GM12878 (cell line): Measurements from ENCODE around the gene SNRNP25. TPM values are rescaled to one million over a fixed set of nuclear protein-coding genes. Genes with fewer than 3 reads are reported as not detected.
A peak's percentile ranks its signal among the peaks of the same experiment; 100 is the strongest.

Source experiments
- ATAC-seq: fragments of 200-7000 bp; cut with Tn5 transposase; 3 replicates; pipeline ENCODE4 v1.9.1; 2020; ENCODE audit warnings: mild to moderate bottlenecking, moderate library complexity
- BruUV-seq: library from RNA; stranded (reverse); fragments of 400-500 nt; replicated peaks from 2 replicates; lab custom pipeline; 2021; lab: Mats Ljungman, UMichigan
- CTCF ChIA-PET: fragments of 300-600 bp; sonication (Branson Sonifier 250); formaldehyde crosslinking; extraction: SDS; loops from one replicate; lab custom pipeline; 2021; ENCODE audit warnings: inconsistent platforms; lab: Yijun Ruan, JAX
- POLR2A ChIA-PET: fragments of 350-600 bp; formaldehyde crosslinking; extraction: SDS; loops from one replicate; lab custom pipeline; 2021; ENCODE audit warnings: inconsistent platforms; lab: Charles Lee
- RAD21 ChIA-PET: fragments of 300-600 bp; sonication (Branson Sonifier 250); formaldehyde crosslinking; loops from one replicate; lab custom pipeline; 2023; ENCODE audit warnings: antibody characterized with exemption; ENCODE audit not compliant: unreplicated experiment; lab: Charles Lee
- SMC1A ChIA-PET: fragments of 300-600 bp; sonication (Branson Sonifier 250); formaldehyde crosslinking; loops from one replicate; lab custom pipeline; 2023; ENCODE audit not compliant: unreplicated experiment, uncharacterized antibody; lab: Charles Lee
- DNase-seq: peaks from one replicate; pipeline ENCODE4 v3.0.0-alpha.2; 2011; ENCODE audit warnings: low read depth, low spot score
- FAIRE-seq: peaks from 3 replicates; lab custom pipeline; 2011; peaks lifted over from hg19 to GRCh38; lab: Jason Lieb, UNC
- H2AFZ ChIP-seq: 2 replicates; pipeline ENCODE4 v1.6.0; 2011; ENCODE audit warnings: low read depth, low read length, control low read depth; ENCODE audit not compliant: control insufficient read depth
- H3K27ac ChIP-seq: 2 replicates; pipeline ENCODE4 v1.5.1; 2011; ENCODE audit warnings: control low read depth; ENCODE audit not compliant: control insufficient read depth, insufficient read depth
- H3K27me3 ChIP-seq, 2 experiments: replicated peaks in 1 of 2; 2 replicates each; pipeline versions ENCODE4 v1.6.0 to v1.6.1; 2011; ENCODE audit warnings: low read length in 1 of 2; ENCODE audit not compliant: control insufficient read depth in 2 of 2, insufficient read depth in 2 of 2
- H3K36me3 ChIP-seq, 2 experiments: 2 replicates each; pipeline ENCODE4 v1.5.1; 2011; ENCODE audit warnings: low read length in 1 of 2; ENCODE audit not compliant: control insufficient read depth in 2 of 2, insufficient read depth in 2 of 2
- H3K4me1 ChIP-seq: 2 replicates; pipeline ENCODE4 v1.6.1; 2011; ENCODE audit warnings: mild to moderate bottlenecking, low read length, moderate library complexity, mixed read lengths; ENCODE audit not compliant: control insufficient read depth, insufficient read depth
- H3K4me2 ChIP-seq: 2 replicates; pipeline ENCODE4 v1.6.0; 2011; ENCODE audit warnings: control low read depth; ENCODE audit not compliant: control insufficient read depth, insufficient read depth
- H3K4me3 ChIP-seq: fragments of 200-600 bp; sonication (generic); 2 replicates; pipeline ENCODE4 v1.5.1; 2016
- H3K79me2 ChIP-seq: 2 replicates; pipeline ENCODE4 v1.6.0; 2011; ENCODE audit warnings: low read length; ENCODE audit not compliant: control insufficient read depth, insufficient read depth
- H3K9ac ChIP-seq: 2 replicates; pipeline ENCODE4 v1.8.0; 2011; ENCODE audit warnings: low read length, control low read depth, mixed read lengths; ENCODE audit not compliant: control insufficient read depth, insufficient read depth
- H3K9me3 ChIP-seq: replicated peaks from 3 replicates; pipeline ENCODE4 v1.5.1; 2011; ENCODE audit warnings: mild to moderate bottlenecking, low read length; ENCODE audit not compliant: control insufficient read depth, insufficient read depth
- H4K20me1 ChIP-seq: 2 replicates; pipeline ENCODE4 v1.6.0; 2011; ENCODE audit not compliant: control insufficient read depth, insufficient read depth
- BACH1 ChIP-seq: fragments of 450-650 bp; IDR thresholded peaks from 2 replicates; pipeline ENCODE4 v1.6.1; 2017; ENCODE audit warnings: mild to moderate bottlenecking, borderline replicate concordance
- BHLHE40 ChIP-seq, 2 experiments: fragments of 450-650 bp in 1 of 2; IDR thresholded peaks; 2 replicates each; pipeline ENCODE4 v1.6.1; 2011 to 2017; ENCODE audit warnings: low read depth in 2 of 2, borderline replicate concordance in 1 of 2, improper control_type of control experiment in 1 of 2, low read length in 1 of 2, mild to moderate bottlenecking in 1 of 2
- CREM ChIP-seq: IDR thresholded peaks from 2 replicates; pipeline ENCODE4 v1.6.1; 2014; ENCODE audit warnings: antibody characterized with exemption, low read depth
- DPF2 ChIP-seq: fragments of 450-650 bp; IDR thresholded peaks from 2 replicates; pipeline ENCODE4 v1.6.1; 2017; ENCODE audit warnings: mild to moderate bottlenecking
- EP300 ChIP-seq, 2 experiments: fragments of 150-350 bp in 1 of 2; IDR thresholded peaks; 2 replicates each; pipeline ENCODE4 v1.6.1; 2011 to 2012; ENCODE audit warnings: low read depth in 2 of 2, low read length in 2 of 2, borderline replicate concordance in 1 of 2, improper control_type of control experiment in 1 of 2, inconsistent platforms in 1 of 2; ENCODE audit not compliant: control insufficient read depth in 1 of 2
- GATAD2B ChIP-seq: fragments of 450-650 bp; conservative IDR thresholded peaks from 2 replicates; pipeline ENCODE4 v1.6.1; 2017; ENCODE audit warnings: low read depth, mild to moderate bottlenecking, moderate library complexity
- HDAC6 ChIP-seq: fragments of 200-600 bp; sonication (generic); IDR thresholded peaks from one replicate; pipeline ENCODE4 v1.8.0; 2017; ENCODE audit warnings: antibody characterized with exemption; ENCODE audit not compliant: unreplicated experiment
- NFXL1 ChIP-seq: fragments of 450-650 bp; IDR thresholded peaks from 2 replicates; pipeline ENCODE4 v1.6.1; 2017; ENCODE audit warnings: antibody characterized with exemption, mild to moderate bottlenecking, borderline replicate concordance
- POLR2A ChIP-seq: IDR thresholded peaks from 2 replicates; pipeline ENCODE4 v1.6.1; 2011; ENCODE audit warnings: low read depth, mild to moderate bottlenecking, low read length
- POLR2AphosphoS5 ChIP-seq: IDR thresholded peaks from 2 replicates; pipeline ENCODE4 v1.6.1; 2011; ENCODE audit warnings: mild to moderate bottlenecking, low read length, inconsistent platforms
- WGBS: methylation state at CpG from one replicate; pipeline ENCODE4 v1.1.6; 2016; ENCODE audit warnings: low lambda C conversion rate; ENCODE audit not compliant: insufficient replicate concordance, insufficient coverage; ENCODE audit errors: missing lambda C conversion rate; 5-methylcytosine and 5-hydroxymethylcytosine counted together
- in situ Hi-C: fragments of 300-500 bp; cut with MboI; formaldehyde crosslinking; loops from 9 replicates; pipeline ENCODE4 v1.14.3; 2018; ENCODE audit warnings: mixed read lengths
- intact Hi-C: fragments of 100-400 bp; cut with micrococcal nuclease; formaldehyde crosslinking; loops from one replicate; pipeline ENCODE4 v1.14.2; 2022; ENCODE audit not compliant: unreplicated experiment
- polyA plus RNA-seq, 11 experiments: library from polyadenylated mRNA; depleted of rRNA in 4 of 11; unstranded in 6 of 11; stranded (reverse) in 5 of 11; fragments of >200 nt; fragmentation: Nextera tagmentation in 4 of 11; fragmentation: Illumina TruSeq in 1 of 11; extraction: Ambion mirVana in 4 of 11; extraction: Trizol in 1 of 11; gene quantifications; 1 replicate in 1 of 11; 2 replicates in 10 of 11; pipeline versions ENCODE4 v1.2.1 to v1.2.3, GENCODE V29; 2011 to 2016; ENCODE audit warnings: inconsistent platforms in 2 of 11, missing spikeins in 2 of 11, low read depth in 1 of 11
- total RNA-seq, 4 experiments: library from RNA; depleted of rRNA in 3 of 4; stranded (reverse); fragments of >200 nt in 3 of 4; fragmentation: Illumina TruSeq in 1 of 4; extraction: Trizol in 1 of 4; gene quantifications; 2 replicates each; pipeline versions ENCODE4 v1.2.1 to v1.2.3, GENCODE V29; 2013 to 2021
- TF ChIP-seq, protein P1 (sequence below): IDR thresholded peaks from 2 replicates; pipeline ENCODE4 v1.6.1; 2011; ENCODE audit warnings: mild to moderate bottlenecking, low read depth, low read length, moderate library complexity; ENCODE audit not compliant: insufficient replicate concordance

SNRNP25 gene
- total and polyA plus RNA-seq, 10 of the 15 experiments (the other 5 are each of a cell fraction or from before 2014, with no cell fraction given): 40.9 to 138 (median 67.2) TPM

DNA sequence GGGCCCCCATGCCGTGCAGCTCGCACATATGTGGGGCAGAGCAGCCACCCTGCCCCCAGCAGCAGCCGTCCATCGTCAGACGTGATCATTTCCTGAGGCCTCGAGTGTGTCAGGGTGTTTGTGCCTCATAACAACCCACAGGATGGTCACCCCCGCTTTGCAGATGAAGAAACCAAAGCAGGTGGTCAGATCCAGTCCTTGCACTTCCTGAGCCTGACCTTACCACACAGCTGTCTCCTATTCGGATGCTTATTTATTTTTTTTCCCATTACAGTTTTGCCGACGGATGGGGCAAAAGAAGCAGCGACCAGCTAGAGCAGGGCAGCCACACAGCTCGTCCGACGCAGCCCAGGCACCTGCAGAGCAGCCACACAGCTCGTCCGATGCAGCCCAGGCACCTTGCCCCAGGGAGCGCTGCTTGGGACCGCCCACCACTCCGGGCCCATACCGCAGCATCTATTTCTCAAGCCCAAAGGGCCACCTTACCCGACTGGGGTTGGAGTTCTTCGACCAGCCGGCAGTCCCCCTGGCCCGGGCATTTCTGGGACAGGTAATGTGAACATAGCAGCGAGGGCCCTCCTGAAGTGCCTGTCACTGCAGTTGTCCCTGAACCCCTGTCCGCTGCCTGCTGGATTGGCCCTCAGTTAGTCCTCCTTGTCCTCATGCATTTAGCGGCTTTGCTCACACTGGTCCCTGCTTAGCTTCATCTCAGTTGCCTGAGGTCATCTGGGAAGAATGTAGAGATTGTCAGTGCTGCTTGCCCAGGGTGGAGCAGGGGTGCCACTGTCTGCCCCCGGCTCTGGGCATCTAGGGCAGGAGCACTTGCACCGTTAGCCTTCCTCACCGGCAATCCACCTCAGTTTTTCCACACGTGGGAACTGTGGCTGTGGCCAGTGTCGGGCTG lies 25.8 kb downstream of the SNRNP25 start:
- H3K27me3 ChIP-seq: no peaks in the 10 kb centered on the region
- no peak for ATAC-seq
- DNase-seq: no peak
- peak overlapping the region; percentile 82 for H3K4me3 ChIP-seq
- in situ Hi-C loops: no loop called here
- no peak overlapping the region for H2AFZ ChIP-seq
- H3K36me3 ChIP-seq: peaks cover 1 to 4% of the 10 kb centered on the region in 2 experiments; a peak in 3 of 4 replicates
- peak overlapping the region; percentile 98 for H3K9ac ChIP-seq
- intact Hi-C loops: no loop called here
- peak overlapping the region; percentile 71 for H3K4me2 ChIP-seq
- BruUV-seq: no TSS peak
- FAIRE-seq: no peak
- ChIA-PET SMC1A (interaction anchor here (1.2 to 3.0 kb wide), 2 partner anchors 14 to 17 kb away, joined by 7 to 16 read pairs; no protein-coding TSS in a partner anchor), RAD21 (no interaction called here), CTCF (interaction anchor here (3.7 to 4.1 kb wide), 2 partner anchors 13 to 17 kb away, joined by 29 to 36 read pairs; no protein-coding TSS in a partner anchor), POLR2A (interaction anchor here (1.2 kb wide), 1 partner anchor 26 kb away, joined by 4 read pairs; the partner anchor contains the start of genes POLR3K and SNRNP25)
- TF ChIP-seq CREM: no peak
- 0 out of 2 replicates have a peak, but pooled peaks have one; percentile 19 for TF ChIP-seq POLR2A
- 0 out of 2 replicates have a peak, but pooled peaks have one; percentile 6 for TF ChIP-seq POLR2AphosphoS5
- H3K79me2 ChIP-seq: peaks cover 10% of the 10 kb centered on the region
- H3K9me3 ChIP-seq: no peaks in the 10 kb centered on the region
- 73% methylated on average over 32 of the region's 32 CpGs for WGBS
- H3K27ac ChIP-seq: peak overlapping the region; percentile 85
- peaks cover 28% of the 10 kb centered on the region for H3K4me1 ChIP-seq
- H4K20me1 ChIP-seq: no peaks in the 10 kb centered on the region; the same call in 1 of the 2 replicates

DNA sequence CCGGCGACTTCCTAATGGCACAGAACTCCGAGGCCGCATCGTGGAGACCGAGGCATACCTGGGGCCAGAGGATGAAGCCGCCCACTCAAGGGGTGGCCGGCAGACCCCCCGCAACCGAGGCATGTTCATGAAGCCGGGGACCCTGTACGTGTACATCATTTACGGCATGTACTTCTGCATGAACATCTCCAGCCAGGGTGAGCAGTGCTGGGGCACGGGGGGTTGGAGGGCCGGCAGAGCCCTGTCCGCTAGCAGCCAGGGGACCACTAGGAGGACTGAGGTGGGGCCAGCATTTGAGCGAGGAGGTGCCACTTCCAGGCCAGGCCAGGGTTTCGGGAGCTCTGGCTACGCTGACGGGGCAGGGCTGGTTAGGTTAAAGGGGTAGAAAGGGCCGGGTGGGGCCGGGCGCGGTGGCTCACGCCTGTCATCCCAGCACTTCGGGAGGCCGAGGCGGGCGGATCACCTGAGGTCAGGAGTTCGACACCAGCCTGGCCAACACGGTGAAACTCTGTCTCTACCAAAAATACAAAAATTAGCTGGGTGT lies 29.5 kb downstream of the SNRNP25 start:
- ChIA-PET POLR2A (interaction anchor here (0.6 kb wide), 1 partner anchor 17 kb away, joined by 5 read pairs; no protein-coding TSS in a partner anchor), RAD21 (no interaction called here), CTCF (interaction anchor here (0.6 to 3.5 kb wide), 3 partner anchors 12 to 55 kb away, joined by 3 to 27 read pairs (median 21); no protein-coding TSS in a partner anchor), SMC1A (interaction anchor here (0.7 kb wide), 1 partner anchor 14 kb away, joined by 3 read pairs; no protein-coding TSS in a partner anchor)
- H3K36me3 ChIP-seq: peaks cover 6 to 15% of the 10 kb centered on the region in 2 experiments; a peak in 3 of 4 replicates
- H3K4me2 ChIP-seq: no peak overlapping the region
- TF ChIP-seq HDAC6 (no peak), BACH1 (no peak), EP300 (IDR thresholded peaks at IDR 0.05; ENCODE audit: borderline replicate concordance in 1 of 2, control insufficient read depth in 1 of 2, low read depth in 2 of 2, low read length in 2 of 2) (no peak), GATAD2B (no peak), NFXL1 (no peak), DPF2 (no peak), BHLHE40 (IDR thresholded peaks at IDR 0.05; ENCODE audit: borderline replicate concordance in 1 of 2, low read depth in 2 of 2, low read length in 1 of 2) (no peak)
- TF ChIP-seq, protein P1, sequence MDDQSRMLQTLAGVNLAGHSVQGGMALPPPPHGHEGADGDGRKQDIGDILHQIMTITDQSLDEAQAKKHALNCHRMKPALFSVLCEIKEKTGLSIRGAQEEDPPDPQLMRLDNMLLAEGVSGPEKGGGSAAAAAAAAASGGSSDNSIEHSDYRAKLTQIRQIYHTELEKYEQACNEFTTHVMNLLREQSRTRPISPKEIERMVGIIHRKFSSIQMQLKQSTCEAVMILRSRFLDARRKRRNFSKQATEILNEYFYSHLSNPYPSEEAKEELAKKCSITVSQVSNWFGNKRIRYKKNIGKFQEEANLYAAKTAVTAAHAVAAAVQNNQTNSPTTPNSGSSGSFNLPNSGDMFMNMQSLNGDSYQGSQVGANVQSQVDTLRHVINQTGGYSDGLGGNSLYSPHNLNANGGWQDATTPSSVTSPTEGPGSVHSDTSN: no peak
- H3K27me3 ChIP-seq: no peaks in the 10 kb centered on the region
- ATAC-seq: no peak
- H2AFZ ChIP-seq: no peak overlapping the region
- 97% methylated on average over 31 of the region's 31 CpGs for WGBS
- intact Hi-C loops: no loop called here
- peaks cover 24% of the 10 kb centered on the region for H3K4me1 ChIP-seq
- BruUV-seq: no TSS peak
- in situ Hi-C loops: no loop called here
- FAIRE-seq: no peak
- no peak overlapping the region for H3K9ac ChIP-seq
- no peak overlapping the region for H3K27ac ChIP-seq
- no peak overlapping the region for H3K4me3 ChIP-seq
- H3K79me2 ChIP-seq: peaks cover 7% of the 10 kb centered on the region
- H3K9me3 ChIP-seq: no peaks in the 10 kb centered on the region
- no peaks in the 10 kb centered on the region for H4K20me1 ChIP-seq
- DNase-seq: no peak
